ENCODE measurements around the gene PACC1. TPM values are rescaled to one million over a fixed set of nuclear protein-coding genes. Genes with fewer than 3 reads are reported as not detected.
A peak's percentile ranks its signal among the peaks of the same experiment; 100 is the strongest.

The PACC1 gene
- total RNA-seq, 4 donors from 2014 or later, result 1.4 to 3.8 (median 2.5) TPM

DNA sequence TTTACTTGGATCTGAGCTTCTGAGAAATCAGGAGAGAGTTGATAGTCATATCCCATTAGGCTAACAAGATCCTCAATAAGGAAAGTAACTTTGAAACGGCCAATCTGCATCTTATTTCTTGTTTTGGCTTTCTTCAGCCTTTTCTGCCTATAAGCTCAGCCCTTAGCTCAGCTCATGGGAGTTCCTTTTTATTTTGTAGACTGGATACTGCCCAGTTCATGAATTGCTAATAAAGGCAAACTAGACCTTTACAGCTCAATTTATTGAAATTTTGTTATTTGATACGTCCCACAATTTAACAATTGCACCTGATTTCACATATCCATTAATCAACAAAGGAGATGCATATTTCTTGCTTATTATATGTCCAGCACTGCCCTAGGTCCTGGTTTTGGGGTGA is 40.7 kb upstream of the PACC1 start:
- Histone ChIP-seq H3K4me3 (no peak overlapping the region), H3K27ac (peak overlapping the region in 1 of 4 donors; percentile 67), H3K9me3 (no peaks in the 10 kb centered on the region), H3K36me3 (no peaks in the 10 kb centered on the region), H3K27me3 (no peaks in the 10 kb centered on the region), H3K4me1 (peaks cover 17 to 26% of the 10 kb centered on the region in 2 donors)
- intact Hi-C loops (cut with DNase I; ENCODE audit: low total_unique reads), result loop anchor here (5.0 to 10.0 kb wide), 4 partner anchors 43 to 293 kb away; partner anchors contain the start of gene PACC1
- ATAC-seq, result no peak
- in situ Hi-C loops (cut with MboI; ENCODE audit: low sequenced_read_pairs in 4 of 4), result loop anchor here (5.0 to 10.0 kb wide), 2 partner anchors 391 to 393 kb away; no protein-coding TSS in a partner anchor
- DNase-seq, result no peak
- TF ChIP-seq, protein P1, sequence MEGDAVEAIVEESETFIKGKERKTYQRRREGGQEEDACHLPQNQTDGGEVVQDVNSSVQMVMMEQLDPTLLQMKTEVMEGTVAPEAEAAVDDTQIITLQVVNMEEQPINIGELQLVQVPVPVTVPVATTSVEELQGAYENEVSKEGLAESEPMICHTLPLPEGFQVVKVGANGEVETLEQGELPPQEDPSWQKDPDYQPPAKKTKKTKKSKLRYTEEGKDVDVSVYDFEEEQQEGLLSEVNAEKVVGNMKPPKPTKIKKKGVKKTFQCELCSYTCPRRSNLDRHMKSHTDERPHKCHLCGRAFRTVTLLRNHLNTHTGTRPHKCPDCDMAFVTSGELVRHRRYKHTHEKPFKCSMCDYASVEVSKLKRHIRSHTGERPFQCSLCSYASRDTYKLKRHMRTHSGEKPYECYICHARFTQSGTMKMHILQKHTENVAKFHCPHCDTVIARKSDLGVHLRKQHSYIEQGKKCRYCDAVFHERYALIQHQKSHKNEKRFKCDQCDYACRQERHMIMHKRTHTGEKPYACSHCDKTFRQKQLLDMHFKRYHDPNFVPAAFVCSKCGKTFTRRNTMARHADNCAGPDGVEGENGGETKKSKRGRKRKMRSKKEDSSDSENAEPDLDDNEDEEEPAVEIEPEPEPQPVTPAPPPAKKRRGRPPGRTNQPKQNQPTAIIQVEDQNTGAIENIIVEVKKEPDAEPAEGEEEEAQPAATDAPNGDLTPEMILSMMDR (IDR thresholded peaks at IDR 0.05 in 4 of 5, conservative IDR thresholded peaks at IDR 0.05 in 1 of 5), result no peak
- TF ChIP-seq POLR2A (IDR thresholded peaks at IDR 0.05), result no peak

DNA sequence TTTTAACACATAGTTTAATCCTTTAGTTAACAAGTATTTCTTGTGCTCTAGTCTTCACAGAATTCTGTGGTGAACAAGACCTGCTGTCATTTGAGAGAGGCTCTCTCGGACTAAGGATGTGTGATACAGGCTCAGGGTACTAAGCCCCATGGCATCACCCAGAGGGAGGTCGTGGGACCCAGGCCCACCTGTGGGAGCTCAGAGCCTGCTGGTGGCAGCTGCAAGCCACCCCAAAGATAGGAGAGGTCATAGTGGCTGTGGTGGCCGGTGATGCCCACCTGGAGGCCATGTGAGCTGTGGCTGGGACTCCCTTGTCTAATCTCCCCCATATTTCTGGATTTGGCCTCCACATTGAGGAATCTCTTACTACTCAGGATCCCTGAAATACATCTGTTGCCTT is 40.1 kb upstream of the PACC1 start:
- Histone ChIP-seq H3K27me3 (no peaks in the 10 kb centered on the region), H3K4me1 (peaks cover 17 to 32% of the 10 kb centered on the region in 2 donors), H3K27ac (no peak overlapping the region), H3K9me3 (no peaks in the 10 kb centered on the region), H3K4me3 (no peak overlapping the region), H3K36me3 (no peaks in the 10 kb centered on the region)
- TF ChIP-seq POLR2A (IDR thresholded peaks at IDR 0.05), result no peak
- TF ChIP-seq, protein P1 (IDR thresholded peaks at IDR 0.05 in 4 of 5, conservative IDR thresholded peaks at IDR 0.05 in 1 of 5), result no peak
- ATAC-seq (no peak), DNase-seq (no peak)
- in situ Hi-C loops (cut with MboI; ENCODE audit: low sequenced_read_pairs in 4 of 4), result loop anchor here (5.0 to 10.0 kb wide), 2 partner anchors 390 to 392 kb away; no protein-coding TSS in a partner anchor
- intact Hi-C loops (cut with DNase I; ENCODE audit: low total_unique reads), result loop anchor here (5.0 to 10.0 kb wide), 4 partner anchors 42 to 292 kb away; partner anchors contain the start of gene PACC1

DNA sequence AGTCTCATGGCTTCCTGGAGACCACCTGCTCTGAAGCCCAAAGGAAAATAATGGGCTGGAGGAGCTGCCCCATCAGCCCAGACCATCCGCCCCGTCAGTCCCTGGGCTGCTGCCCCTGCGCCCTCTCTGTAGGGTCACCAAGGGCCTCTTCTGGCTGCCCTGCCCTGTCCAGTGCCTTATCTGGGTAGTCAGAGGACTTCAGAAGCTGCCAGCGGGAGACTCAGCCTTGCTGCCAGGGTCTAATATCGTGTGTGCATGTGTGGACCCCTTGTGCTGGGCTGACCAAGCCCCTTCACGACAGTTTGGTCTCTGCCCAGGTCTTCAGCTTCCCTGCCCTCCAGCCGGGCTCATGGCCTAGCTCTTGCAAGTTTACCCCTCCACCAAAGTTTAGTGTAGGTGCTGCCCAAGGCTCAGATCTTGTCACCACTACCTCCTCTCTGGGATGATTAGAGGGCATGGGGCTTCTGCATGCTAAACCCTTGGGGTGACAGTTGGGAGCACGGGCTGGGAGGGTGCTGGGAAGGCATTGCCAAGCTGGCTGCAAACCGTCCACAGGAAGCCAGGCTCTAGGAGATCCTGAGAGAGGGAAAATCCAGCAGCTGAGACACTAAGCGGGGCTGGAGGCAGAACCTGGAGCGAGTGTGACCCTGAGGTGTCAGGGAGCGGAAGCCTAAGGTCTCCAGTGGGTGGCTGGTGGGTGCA is 38.6 kb upstream of the PACC1 start:
- H3K27ac ChIP-seq, result peak overlapping the region in 1 of 4 donors; percentile 25
- H3K9me3 ChIP-seq, result no peaks in the 10 kb centered on the region
- ATAC-seq (no peak), DNase-seq (no peak)
- in situ Hi-C loops (cut with MboI; ENCODE audit: low sequenced_read_pairs in 4 of 4), result loop anchor here in 2 of 4 donors (10.0 kb wide), 1 partner anchor 389 kb away; no protein-coding TSS in a partner anchor
- H3K27me3 ChIP-seq, result no peaks in the 10 kb centered on the region
- H3K36me3 ChIP-seq, result no peaks in the 10 kb centered on the region
- H3K4me1 ChIP-seq, result peaks cover 17 to 33% of the 10 kb centered on the region in 2 donors
- intact Hi-C loops (cut with DNase I; ENCODE audit: low total_unique reads), result loop anchor here (2.0 to 10.0 kb wide), 2 partner anchors 139 to 165 kb away; no protein-coding TSS in a partner anchor
- TF ChIP-seq, protein P1 (IDR thresholded peaks at IDR 0.05 in 4 of 5, conservative IDR thresholded peaks at IDR 0.05 in 1 of 5), result no peak
- no peak overlapping the region for H3K4me3 ChIP-seq

DNA sequence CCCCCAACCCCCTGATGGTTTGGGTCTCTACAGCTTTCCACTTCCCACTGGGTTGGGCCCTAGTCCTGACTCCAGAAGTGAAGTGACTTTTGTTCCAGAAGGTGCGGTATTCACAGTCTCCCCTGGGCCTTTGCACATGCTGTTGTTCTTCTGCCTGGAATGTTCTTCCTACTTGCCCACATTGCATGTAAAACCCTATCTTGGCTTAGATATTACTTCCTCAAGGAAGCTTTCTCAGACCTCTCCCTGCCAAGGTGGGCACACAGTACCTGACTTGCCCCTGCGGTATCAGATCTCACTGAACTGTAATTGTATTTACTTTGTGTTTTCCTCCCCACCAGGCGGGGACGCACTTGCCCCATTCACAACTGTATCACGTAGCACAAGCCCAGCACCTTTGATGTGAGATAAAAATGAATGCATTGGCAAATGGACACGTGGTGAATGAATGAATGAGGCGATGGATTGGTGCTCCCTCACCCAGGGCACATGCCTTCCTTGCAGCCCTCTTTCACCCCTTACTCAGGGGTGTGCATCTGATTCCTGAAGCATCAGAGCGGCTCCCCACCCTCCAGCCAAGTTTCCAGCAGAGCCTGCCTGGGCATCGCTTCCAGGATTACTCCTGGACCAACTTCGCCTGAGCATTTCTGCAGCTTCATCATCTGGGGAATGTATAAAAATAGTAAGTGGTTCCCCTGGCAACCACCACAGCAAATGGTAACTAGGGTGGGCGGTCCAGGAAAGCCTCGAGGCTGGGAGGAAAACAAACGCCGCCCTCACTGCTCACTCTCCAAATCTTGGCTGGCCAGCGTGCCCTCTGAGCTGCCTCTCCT is 37.9 kb upstream of the PACC1 start:
- DNase-seq (no peak), ATAC-seq (no peak)
- in situ Hi-C loops (cut with MboI; ENCODE audit: low sequenced_read_pairs in 4 of 4), result loop anchor here in 2 of 4 donors (10.0 kb wide), 1 partner anchor 388 kb away; no protein-coding TSS in a partner anchor
- TF ChIP-seq POLR2A (IDR thresholded peaks at IDR 0.05), result no peak
- TF ChIP-seq, protein P1 (IDR thresholded peaks at IDR 0.05 in 4 of 5, conservative IDR thresholded peaks at IDR 0.05 in 1 of 5), result no peak
- H3K36me3 ChIP-seq, result no peaks in the 10 kb centered on the region
- no peaks in the 10 kb centered on the region for H3K9me3 ChIP-seq
- intact Hi-C loops (cut with DNase I; ENCODE audit: low total_unique reads), result loop anchor here (2.0 to 10.0 kb wide), 2 partner anchors 138 to 164 kb away; no protein-coding TSS in a partner anchor
- H3K4me3 ChIP-seq, result no peak overlapping the region
- H3K27me3 ChIP-seq, result no peaks in the 10 kb centered on the region
- H3K27ac ChIP-seq, result peak overlapping the region in 1 of 4 donors; percentile 25
- H3K4me1 ChIP-seq, result peaks cover 17 to 33% of the 10 kb centered on the region in 2 donors
